ENCODE data around the gene HLA-DMA. TPM values are rescaled to one million over a fixed set of nuclear protein-coding genes. Genes with fewer than 3 reads are reported as not detected.
A peak's percentile ranks its signal among the peaks of the same experiment; 100 is the strongest.

The HLA-DMA gene
- total and polyA plus RNA-seq, 9 of the 15 experiments (the other 6 are each of a cell fraction or from before 2014, with no cell fraction given): 0.13 to 0.83 (median 0.51) TPM

DNA sequence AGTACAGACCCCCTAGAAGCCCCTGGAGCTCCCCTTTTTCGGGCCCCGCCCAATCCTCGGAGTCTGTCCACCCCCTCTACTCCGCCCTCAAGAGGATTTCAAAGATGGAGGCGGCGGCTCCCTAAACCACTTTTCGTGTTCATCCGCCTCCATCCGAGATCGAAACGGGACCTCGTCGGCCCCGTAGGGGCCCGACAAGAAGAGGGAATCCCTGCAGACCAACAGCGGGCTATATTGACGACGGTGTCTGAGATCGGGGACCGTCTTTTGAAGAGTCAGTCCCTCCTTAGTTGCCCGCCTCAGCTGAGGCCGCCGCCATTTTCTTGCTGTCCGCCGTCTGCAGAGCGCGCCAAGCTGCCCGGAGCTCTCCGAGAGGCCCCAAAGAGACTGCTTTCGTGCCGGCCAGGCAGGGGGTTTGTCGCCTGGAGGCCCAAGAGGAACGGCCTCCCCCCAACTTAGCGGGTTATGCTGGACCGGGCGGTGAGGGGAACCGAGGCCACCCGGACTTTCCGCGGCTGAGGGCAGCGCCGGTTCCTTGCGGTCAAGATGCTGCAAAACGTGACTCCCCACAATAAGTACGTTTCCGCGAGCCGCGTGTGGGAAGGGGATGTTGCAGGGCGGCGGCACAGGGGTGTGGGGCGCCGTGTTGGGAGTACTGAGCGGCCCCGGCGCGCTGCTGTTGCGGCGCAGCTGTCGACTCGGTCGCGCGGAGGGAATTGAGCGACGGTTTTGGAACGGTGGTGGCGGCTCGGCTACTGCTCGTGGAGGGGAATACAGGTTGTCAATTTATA is 19.7 kb upstream of the HLA-DMA start (continued):
- TF ChIP-seq, protein P1, sequence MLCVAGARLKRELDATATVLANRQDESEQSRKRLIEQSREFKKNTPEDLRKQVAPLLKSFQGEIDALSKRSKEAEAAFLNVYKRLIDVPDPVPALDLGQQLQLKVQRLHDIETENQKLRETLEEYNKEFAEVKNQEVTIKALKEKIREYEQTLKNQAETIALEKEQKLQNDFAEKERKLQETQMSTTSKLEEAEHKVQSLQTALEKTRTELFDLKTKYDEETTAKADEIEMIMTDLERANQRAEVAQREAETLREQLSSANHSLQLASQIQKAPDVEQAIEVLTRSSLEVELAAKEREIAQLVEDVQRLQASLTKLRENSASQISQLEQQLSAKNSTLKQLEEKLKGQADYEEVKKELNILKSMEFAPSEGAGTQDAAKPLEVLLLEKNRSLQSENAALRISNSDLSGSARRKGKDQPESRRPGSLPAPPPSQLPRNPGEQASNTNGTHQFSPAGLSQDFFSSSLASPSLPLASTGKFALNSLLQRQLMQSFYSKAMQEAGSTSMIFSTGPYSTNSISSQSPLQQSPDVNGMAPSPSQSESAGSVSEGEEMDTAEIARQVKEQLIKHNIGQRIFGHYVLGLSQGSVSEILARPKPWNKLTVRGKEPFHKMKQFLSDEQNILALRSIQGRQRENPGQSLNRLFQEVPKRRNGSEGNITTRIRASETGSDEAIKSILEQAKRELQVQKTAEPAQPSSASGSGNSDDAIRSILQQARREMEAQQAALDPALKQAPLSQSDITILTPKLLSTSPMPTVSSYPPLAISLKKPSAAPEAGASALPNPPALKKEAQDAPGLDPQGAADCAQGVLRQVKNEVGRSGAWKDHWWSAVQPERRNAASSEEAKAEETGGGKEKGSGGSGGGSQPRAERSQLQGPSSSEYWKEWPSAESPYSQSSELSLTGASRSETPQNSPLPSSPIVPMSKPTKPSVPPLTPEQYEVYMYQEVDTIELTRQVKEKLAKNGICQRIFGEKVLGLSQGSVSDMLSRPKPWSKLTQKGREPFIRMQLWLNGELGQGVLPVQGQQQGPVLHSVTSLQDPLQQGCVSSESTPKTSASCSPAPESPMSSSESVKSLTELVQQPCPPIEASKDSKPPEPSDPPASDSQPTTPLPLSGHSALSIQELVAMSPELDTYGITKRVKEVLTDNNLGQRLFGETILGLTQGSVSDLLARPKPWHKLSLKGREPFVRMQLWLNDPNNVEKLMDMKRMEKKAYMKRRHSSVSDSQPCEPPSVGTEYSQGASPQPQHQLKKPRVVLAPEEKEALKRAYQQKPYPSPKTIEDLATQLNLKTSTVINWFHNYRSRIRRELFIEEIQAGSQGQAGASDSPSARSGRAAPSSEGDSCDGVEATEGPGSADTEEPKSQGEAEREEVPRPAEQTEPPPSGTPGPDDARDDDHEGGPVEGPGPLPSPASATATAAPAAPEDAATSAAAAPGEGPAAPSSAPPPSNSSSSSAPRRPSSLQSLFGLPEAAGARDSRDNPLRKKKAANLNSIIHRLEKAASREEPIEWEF (CRISPR knock-in tag; IDR thresholded peaks at IDR 0.05): no peak
- TF ChIP-seq PRMT5 (CRISPR knock-in tag; IDR thresholded peaks at IDR 0.05) (no peak), ZNF696 (CRISPR knock-in tag; conservative IDR thresholded peaks at IDR 0.05) (no peak), NCOA1 (IDR thresholded peaks at IDR 0.05; ENCODE audit: low read depth) (no peak), KDM5B (IDR thresholded peaks at IDR 0.05; ENCODE audit: insufficient replicate concordance, low read depth, low read length) (peak; percentile 94), KAT8 (IDR thresholded peaks at IDR 0.05; ENCODE audit: low read depth) (peak; percentile 95), ELF4 (CRISPR knock-in tag; IDR thresholded peaks at IDR 0.05) (no peak), SMARCC2 (IDR thresholded peaks at IDR 0.05; ENCODE audit: low read depth) (no peak), CBX3 (IDR thresholded peaks at IDR 0.05; ENCODE audit: borderline replicate concordance in 1 of 2, low read length in 2 of 2) (no peak), ADNP (tag; IDR thresholded peaks at IDR 0.05) (no peak), ZBTB8A (IDR thresholded peaks at IDR 0.05; ENCODE audit: partially characterized antibody) (no peak), PRPF4 (IDR thresholded peaks at IDR 0.05; ENCODE audit: insufficient read depth, low read depth, low read length, poor library complexity, severe bottlenecking) (peak; percentile 31), SETDB1 (IDR thresholded peaks at IDR 0.05; ENCODE audit: low read length) (no peak), SMARCA5 (IDR thresholded peaks at IDR 0.05) (no peak), SMARCB1 (IDR thresholded peaks at IDR 0.05; ENCODE audit: insufficient read length, low read depth) (no peak), ZNF174 (CRISPR knock-in tag; IDR thresholded peaks at IDR 0.05) (no peak), ARID1B (IDR thresholded peaks at IDR 0.05) (no peak), GABPB2 (CRISPR knock-in tag; conservative IDR thresholded peaks at IDR 0.05) (no peak)
- TF ChIP-seq, protein P2, sequence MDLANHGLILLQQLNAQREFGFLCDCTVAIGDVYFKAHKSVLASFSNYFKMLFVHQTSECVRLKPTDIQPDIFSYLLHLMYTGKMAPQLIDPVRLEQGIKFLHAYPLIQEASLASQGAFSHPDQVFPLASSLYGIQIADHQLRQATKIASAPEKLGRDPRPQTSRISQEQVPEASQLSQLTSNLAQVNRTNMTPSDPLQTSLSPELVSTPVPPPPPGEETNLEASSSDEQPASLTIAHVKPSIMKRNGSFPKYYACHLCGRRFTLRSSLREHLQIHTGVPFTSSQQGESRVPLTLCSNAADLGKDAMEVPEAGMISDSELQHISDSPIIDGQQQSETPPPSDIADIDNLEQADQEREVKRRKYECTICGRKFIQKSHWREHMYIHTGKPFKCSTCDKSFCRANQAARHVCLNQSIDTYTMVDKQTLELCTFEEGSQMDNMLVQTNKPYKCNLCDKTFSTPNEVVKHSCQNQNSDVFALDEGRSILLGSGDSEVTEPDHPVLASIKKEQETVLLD (IDR thresholded peaks at IDR 0.05): no peak
- TF ChIP-seq, protein P3, sequence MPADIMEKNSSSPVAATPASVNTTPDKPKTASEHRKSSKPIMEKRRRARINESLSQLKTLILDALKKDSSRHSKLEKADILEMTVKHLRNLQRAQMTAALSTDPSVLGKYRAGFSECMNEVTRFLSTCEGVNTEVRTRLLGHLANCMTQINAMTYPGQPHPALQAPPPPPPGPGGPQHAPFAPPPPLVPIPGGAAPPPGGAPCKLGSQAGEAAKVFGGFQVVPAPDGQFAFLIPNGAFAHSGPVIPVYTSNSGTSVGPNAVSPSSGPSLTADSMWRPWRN (IDR thresholded peaks at IDR 0.05; ENCODE audit: low read depth): no peak
- TF ChIP-seq, protein P4, sequence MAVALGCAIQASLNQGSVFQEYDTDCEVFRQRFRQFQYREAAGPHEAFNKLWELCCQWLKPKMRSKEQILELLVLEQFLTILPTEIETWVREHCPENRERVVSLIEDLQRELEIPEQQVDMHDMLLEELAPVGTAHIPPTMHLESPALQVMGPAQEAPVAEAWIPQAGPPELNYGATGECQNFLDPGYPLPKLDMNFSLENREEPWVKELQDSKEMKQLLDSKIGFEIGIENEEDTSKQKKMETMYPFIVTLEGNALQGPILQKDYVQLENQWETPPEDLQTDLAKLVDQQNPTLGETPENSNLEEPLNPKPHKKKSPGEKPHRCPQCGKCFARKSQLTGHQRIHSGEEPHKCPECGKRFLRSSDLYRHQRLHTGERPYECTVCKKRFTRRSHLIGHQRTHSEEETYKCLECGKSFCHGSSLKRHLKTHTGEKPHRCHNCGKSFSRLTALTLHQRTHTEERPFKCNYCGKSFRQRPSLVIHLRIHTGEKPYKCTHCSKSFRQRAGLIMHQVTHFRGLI (CRISPR knock-in tag; IDR thresholded peaks at IDR 0.05): no peak

Data from K562 (cell line).